Measurements from ENCODE around the gene GFPT2.

GFPT2 gene

DNA sequence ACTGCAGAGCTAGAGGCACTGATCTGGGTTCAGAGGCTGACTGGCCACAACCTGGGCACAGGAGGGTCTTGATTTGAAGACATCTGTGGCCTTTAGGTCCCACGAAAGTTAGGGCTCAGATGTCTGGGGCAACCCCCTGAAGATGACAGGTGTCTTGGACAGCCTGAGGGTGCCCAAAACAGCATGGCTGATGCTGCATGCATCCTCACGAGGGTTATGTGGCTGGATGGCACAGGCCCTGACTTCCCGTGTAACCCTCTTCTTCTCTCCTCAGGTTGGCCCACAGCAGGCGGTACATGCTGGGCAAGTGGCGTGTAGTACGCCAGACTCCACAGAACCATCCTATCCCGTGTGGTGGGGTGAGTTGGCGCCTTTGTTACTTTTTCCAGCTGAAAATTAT, 29.8 kb upstream of the GFPT2 start:
- no peak overlapping the region for H3K4me3 ChIP-seq (ENCODE audit: low read depth, low read length)
- DNase-seq (ENCODE audit: low read depth): no peak
- in situ Hi-C loops (cut with HindIII; ENCODE audit: low sequenced_read_pairs): no loop called here
- TF ChIP-seq CTCF (IDR thresholded peaks at IDR 0.05; ENCODE audit: low read depth, low read length, missing control alignments): no peak

DNA sequence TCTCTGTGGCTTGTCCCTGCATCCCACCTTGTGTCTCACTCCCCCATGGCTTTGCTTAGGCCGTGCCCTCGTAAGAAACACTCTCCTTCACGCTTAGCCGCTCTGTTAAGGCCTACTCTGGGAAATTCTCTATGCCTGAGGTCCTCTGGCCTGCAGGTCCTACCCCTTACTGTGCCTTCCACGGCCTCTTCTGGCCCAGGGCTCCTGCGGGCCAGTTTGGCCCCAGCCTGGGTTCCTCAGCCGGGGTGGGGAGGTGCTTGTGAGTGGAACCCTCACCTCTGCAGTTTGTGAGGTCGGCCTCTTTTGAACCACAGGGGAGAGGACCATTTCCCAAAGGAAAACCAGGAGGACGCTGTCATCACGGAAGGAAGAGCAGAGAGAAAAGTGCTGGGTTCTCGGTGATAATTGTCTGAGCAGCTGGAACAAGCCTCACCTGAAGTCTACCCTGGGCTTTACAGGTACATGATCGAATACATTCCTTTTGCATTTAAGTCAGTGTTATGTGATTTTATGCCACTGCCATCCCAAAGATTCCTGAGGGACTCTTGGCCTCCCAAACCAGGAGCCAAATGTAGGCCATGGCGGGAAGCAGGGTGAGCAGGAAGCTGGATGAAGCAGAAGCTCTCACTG, 28.8 kb upstream of the GFPT2 start:
- in situ Hi-C loops (cut with HindIII; ENCODE audit: low sequenced_read_pairs): no loop called here
- no peak for TF ChIP-seq CTCF (IDR thresholded peaks at IDR 0.05; ENCODE audit: low read depth, low read length, missing control alignments)
- H3K4me3 ChIP-seq (ENCODE audit: low read depth, low read length): no peak overlapping the region
- no peak for DNase-seq (ENCODE audit: low read depth)

GRCh38 chr5:180381428-180381827, 28.3 kb upstream of the GFPT2 start:
- no peak for TF ChIP-seq CTCF (IDR thresholded peaks at IDR 0.05; ENCODE audit: low read depth, low read length, missing control alignments)
- H3K4me3 ChIP-seq (ENCODE audit: low read depth, low read length): no peak overlapping the region
- in situ Hi-C loops (cut with HindIII; ENCODE audit: low sequenced_read_pairs): no loop called here
- DNase-seq (ENCODE audit: low read depth): no peak

GRCh38 chr5:180380856-180381255, 27.7 kb upstream of the GFPT2 start:
- in situ Hi-C loops (cut with HindIII; ENCODE audit: low sequenced_read_pairs): no loop called here
- no peak for DNase-seq (ENCODE audit: low read depth)
- TF ChIP-seq CTCF (IDR thresholded peaks at IDR 0.05; ENCODE audit: low read depth, low read length, missing control alignments): no peak
- H3K4me3 ChIP-seq (ENCODE audit: low read depth, low read length): no peak overlapping the region

DNA sequence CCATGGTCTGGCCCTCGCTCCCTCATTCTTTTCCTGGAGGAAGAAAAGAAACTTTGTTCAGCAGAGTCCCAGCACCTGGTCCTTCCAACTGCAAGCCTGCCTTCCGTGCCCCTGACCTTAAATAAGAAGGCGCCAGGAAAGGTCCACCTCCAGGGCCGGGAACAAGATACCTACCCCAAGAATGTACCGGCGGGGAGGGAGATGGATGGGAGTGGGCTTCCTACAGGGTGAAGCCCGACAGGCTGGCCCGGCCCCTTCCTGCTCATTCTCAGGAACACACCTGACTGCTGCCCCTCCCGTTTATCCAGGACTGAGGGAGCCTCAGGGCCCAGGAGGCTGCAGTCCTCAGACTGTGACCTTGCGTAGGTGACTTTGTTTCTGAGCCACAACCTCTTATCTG, 27.3 kb upstream of the GFPT2 start:
- in situ Hi-C loops (cut with HindIII; ENCODE audit: low sequenced_read_pairs): no loop called here
- DNase-seq (ENCODE audit: low read depth): no peak
- H3K4me3 ChIP-seq (ENCODE audit: low read depth, low read length): no peak overlapping the region
- TF ChIP-seq CTCF (IDR thresholded peaks at IDR 0.05; ENCODE audit: low read depth, low read length, missing control alignments): no peak

DNA sequence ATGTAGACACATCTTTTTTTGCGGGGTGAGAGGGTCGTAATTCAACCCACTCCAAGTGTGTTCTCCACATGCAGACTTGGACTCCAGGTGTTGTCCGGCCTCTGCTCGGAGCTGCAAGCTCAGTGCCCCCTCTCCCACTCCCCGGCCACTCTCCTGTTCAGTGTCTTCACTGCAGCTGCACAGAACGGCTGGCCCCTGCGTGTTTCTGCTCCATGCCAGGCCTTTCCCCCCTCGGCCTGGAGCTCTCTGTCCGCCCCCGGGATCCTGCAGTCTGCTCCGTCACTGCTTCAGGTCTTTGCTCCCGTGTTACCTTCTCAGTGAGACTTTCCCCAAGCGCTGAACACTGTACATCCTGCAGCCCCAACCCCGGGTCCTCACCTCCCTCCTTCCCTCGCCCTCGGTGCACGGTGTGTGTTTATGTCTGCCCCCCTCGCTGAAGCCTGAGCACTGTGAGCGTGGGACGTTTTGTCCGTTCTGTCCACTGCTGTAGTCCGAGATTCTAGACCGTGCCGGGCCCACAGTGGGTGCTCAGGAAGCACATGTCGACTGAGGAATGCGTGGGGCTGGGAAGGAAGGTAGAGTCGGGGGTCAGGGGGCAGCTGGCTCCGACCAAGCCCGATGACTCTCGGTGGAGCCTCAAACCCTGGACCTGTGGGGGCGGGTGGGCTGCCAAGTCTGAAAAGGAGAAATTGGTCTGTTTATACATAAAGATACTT, 26.4 kb upstream of the GFPT2 start:
- no peak for DNase-seq (ENCODE audit: low read depth)
- in situ Hi-C loops (cut with HindIII; ENCODE audit: low sequenced_read_pairs): no loop called here
- no peak overlapping the region for H3K4me3 ChIP-seq (ENCODE audit: low read depth, low read length)
- no peak for TF ChIP-seq CTCF (IDR thresholded peaks at IDR 0.05; ENCODE audit: low read depth, low read length, missing control alignments)

Measured in astrocyte of the cerebellum (primary cell).